Fibroblast of gingiva (primary cell): Measurements from ENCODE around the gene PXMP4.

Experiments
- DNase-seq: peaks from one replicate; pipeline ENCODE4 v3.0.0-alpha.2; 2011; ENCODE audit warnings: low read depth

Gene PXMP4

GRCh38 chr20:33668466-33669155, 51.5 kb downstream of the PXMP4 start:
- DNase-seq: no peak

DNA sequence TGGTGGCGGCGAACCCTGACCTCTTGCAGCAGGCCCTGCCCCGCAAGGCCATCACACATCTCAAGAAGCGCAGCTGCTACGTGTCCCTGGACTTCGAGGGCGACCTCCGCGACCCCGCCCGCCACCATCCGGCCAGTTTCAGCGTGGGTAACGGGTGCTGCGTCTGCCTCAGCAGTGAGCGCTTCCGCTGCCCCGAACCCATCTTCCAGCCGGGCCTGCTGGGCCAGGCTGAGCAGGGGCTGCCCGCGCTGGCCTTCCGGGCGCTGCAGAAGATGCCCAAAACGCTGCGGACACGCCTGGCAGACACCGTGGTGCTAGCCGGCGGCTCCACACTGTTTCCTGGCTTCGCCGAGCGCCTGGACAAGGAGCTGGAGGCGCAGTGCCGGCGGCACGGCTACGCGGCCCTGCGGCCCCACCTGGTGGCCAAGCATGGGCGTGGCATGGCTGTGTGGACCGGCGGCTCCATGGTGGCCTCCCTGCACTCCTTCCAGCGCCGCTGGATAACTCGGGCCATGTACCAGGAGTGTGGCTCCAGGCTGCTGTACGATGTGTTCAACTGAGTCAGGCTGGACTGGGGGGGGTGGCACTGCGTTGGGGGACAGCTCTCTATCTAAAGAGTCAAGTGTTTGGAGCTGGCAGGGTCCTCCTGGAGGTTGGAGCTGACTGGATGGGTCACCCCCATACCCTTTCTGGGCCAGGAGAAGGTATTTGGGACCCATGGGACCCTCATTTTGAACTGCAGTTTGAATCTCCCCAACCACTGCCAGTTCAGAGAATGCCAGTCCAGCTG, 52.2 kb downstream of the PXMP4 start:
- DNase-seq: peak; percentile 65

- DNase-seq: peak; percentile 49
Observed at GRCh38 chr20:33667245-33667675, 52.9 kb downstream of the PXMP4 start.

GRCh38 chr20:33666293-33667244, 53.5 kb downstream of the PXMP4 start, which contains the start of gene ACTL10:
TSS of gene ACTL10 (plus strand) at chr20:33666943. CDS start at chr20:33667498, 555 bp downstream.
- DNase-seq: peak; percentile 98

DNA sequence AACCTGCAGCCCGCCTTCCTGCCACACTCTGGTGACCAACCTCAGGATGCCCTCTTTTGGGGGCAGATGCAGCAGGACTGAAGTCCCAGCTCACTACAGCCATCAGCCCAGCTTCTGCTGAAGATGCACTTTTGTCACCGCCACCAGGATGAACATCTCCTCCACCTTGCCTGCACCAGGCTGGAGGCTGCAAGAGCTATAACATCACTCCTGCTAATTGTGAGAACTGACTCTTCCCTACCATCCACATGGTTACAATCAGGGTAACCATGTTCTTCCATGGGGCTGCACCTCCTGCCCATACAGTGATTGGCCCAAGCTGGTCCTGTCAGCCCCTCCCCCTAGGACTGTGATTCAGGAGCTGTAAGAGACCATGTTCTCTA, 55.4 kb downstream of the PXMP4 start:
- DNase-seq: no peak

GRCh38 chr20:33664085-33664761, 55.9 kb downstream of the PXMP4 start:
- no peak for DNase-seq

- peak; percentile 67 for DNase-seq
Observed at GRCh38 chr20:33663161-33664084, 56.7 kb downstream of the PXMP4 start.

- DNase-seq: no peak
Observed at GRCh38 chr20:33662172-33662571, 57.9 kb downstream of the PXMP4 start, which contains the start of gene C20orf144. TSS of gene C20orf144 (plus strand) at chr20:33662327. CDS start at chr20:33662346, 19 bp downstream.

DNA sequence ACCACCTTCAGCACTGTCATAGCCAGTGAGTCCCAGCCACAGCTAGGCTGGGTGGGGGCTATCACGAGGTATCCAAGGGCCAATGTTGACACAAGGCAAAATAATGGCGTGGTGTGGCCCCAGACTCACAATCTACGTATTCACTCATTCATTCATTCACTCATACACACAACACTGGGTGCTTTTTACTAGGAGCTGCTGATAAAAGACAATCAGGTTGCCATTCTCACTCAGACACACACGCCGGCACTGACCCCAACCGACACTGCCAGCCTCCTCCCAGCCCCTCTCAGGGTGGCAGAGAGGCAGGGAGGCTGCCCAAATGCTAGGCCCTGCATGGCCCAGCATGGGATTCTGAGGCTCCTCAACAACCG, 59.4 kb downstream of the PXMP4 start:
- DNase-seq: no peak

DNA sequence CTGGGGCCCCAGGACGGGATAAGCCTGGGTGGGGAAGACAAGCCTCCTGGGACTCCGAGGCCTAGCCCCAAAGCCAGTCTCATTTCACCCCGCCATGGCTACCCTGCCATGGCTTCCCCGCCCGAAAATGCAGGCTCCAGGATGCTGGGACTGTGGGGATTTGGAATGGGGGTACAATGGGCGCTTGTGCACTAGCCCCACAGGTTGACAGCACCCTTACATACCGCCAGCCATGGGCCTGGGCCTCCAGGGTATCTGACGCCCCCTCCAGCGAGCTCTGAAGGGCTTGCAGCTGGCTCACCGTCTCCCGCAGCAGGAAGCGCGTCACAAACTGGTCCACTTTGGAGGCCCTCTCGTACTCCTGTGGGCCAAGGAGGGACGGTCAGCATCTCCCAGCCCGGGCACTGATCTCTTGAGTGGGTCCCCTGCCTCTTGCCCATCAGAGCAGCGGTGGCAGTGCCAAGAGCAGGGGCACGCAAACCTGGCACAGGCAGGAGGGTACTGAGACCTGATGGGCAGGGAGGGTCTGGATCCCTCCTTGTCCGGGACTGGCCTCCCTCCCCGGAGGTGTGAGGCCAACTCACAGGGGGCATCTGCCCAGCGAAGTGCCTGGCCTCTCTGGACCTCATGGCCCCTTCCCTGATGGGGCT, 60.0 kb downstream of the PXMP4 start:
- no peak for DNase-seq

DNA sequence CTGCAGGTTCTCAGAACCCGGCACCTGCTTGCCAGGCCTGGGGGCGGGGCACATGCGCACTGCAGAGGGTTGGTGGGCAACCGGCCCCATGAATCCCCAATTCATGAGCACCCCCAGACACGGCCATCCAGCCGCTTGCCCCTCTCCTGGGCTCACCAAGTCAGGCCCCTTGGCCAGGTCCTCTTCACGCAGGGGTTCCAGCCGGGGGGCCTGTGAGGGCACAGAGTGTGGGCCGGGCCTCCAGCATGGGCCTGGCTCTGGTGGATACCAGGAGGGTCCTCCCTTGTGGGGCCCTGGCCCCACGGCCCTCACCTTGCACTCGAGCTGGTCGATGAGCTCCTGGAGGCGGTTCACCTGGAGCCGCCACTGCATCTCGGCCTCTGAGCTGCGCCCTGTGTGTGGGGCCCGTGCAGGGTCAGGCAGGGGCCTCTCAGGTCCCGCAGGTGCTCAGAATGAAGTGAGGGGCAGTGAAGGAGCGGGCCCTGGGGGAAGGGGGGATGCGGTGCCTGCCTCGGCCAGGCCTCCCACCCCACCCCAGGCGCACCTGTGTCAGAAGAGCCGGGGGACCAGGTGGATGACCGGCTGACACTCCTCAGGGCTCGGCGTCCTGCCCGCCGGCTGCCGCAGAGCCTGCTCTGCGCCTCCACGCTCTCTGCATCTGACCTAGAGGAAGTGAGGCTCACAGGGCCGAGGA, 60.6 kb downstream of the PXMP4 start:
- DNase-seq: no peak

GRCh38 chr20:33658929-33659328, 61.2 kb downstream of the PXMP4 start:
- no peak for DNase-seq

DNA sequence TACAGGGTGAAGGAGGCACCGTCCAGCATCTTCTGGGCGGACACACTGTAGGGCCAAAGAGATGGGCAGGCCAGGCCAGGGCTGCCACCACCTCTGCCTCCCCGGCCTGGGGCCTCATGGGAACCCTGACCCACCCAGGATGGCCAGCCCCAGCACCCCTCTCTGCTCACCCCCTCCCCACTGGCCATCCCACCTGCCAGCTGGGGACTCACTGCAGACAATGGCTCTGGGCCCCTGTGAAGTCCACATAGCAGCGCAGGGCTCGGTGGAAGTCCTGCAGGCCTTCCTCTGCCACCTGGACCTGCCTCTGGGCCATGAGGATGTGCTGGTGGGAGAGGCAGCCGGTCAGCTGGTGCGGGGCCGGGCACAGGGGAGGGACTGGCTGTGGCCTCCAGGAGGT, 61.6 kb downstream of the PXMP4 start:
- DNase-seq: no peak

- no peak for DNase-seq
Observed at GRCh38 chr20:33657704-33658095, 62.4 kb downstream of the PXMP4 start.

- no peak for DNase-seq
Observed at GRCh38 chr20:33656783-33657703, 63.1 kb downstream of the PXMP4 start.

DNA sequence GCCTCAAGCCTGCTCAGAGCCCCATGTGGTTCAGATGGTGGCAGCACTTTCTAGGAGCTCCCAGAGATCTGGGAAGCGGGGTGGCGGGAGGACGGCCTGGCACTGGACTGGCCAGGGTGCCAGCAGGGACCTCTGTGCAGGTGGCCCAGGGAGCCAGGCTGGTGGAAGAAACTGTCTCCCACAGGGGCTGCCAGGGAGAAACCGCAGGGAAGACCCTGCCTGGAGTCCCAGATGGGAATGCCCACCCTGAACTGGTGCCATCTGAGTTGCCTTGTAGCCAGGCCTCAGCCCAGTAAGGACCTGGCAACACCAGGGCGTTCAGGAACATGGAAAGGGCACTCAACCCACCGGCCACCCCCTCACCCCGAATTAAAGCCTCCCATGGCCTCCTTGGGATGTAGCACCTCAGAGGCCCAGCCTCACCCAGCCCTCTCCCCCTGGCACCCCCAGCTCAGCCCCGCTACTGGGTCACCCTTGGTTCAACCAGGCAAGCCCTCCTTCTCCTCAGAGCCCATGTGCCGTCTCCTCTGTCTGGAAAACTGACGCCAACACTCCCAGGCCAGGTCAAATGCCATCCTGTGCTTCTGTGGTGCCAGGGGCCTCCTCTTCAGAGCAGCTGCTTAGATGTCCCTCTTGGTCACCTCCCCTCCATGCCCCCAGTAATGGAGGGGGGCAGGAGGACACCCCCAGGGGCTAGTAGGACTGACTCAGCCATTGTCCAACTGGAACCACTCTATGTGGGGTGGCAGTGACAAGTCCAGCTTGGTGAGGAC, 63.9 kb downstream of the PXMP4 start:
- DNase-seq: no peak

DNA sequence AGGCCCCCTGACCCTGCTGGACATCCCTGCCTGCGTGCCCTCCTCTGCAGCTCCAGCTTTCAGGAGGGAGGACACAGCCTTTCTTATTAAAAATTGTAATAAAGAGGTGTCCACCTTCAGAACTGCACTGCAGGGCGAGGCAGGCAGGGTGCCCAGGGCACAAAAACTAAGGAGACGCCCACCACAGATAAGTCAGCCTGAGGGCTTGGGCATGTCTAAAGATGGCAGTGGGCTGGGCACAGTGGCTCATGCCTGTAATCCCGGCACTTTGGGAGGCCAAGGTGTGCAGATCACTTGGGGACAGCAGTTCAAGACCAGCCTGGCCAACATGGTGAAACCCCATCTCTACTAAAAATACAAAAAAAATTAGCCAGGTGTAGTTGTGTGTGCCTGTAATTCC, 64.9 kb downstream of the PXMP4 start:
- DNase-seq: no peak
